HL-60/S4 treated with phorbol 12-myristate 13-acetate at 8.2 ng/mL for 4 days and 3 days (cell line): ENCODE data around the gene METTL24.

Experiments used
- in situ Hi-C: fragments of 300-500 bp; cut with MboI; formaldehyde crosslinking; loops from 2 replicates; pipeline ENCODE4 v1.15.0; 2022; ENCODE audit warnings: low sequenced_read_pairs

METTL24 gene

GRCh38 chr6:110340392-110340965 lies 17.7 kb downstream of the METTL24 start:
- in situ Hi-C loops, result no loop called here

- in situ Hi-C loops, result no loop called here
These were observed 19.2 kb downstream of the METTL24 start for GRCh38 chr6:110338820-110339470.

- in situ Hi-C loops, result no loop called here
These were observed 20.7 kb downstream of the METTL24 start for GRCh38 chr6:110337486-110337885.

GRCh38 chr6:110334423-110335180 lies 23.5 kb downstream of the METTL24 start:
- in situ Hi-C loops, result no loop called here

GRCh38 chr6:110332281-110332680 lies 25.9 kb downstream of the METTL24 start:
- in situ Hi-C loops, result no loop called here

GRCh38 chr6:110331816-110332215 lies 26.3 kb downstream of the METTL24 start:
- in situ Hi-C loops, result no loop called here

- in situ Hi-C loops, result no loop called here
These were observed 26.8 kb downstream of the METTL24 start for GRCh38 chr6:110331390-110331789.

GRCh38 chr6:110329714-110330436 lies 28.3 kb downstream of the METTL24 start:
- in situ Hi-C loops, result no loop called here

GRCh38 chr6:110329348-110329713 lies 28.8 kb downstream of the METTL24 start:
- in situ Hi-C loops, result no loop called here

GRCh38 chr6:110328259-110328658 lies 29.9 kb downstream of the METTL24 start:
- in situ Hi-C loops, result no loop called here

- in situ Hi-C loops, result no loop called here
These were observed 30.8 kb downstream of the METTL24 start for GRCh38 chr6:110327391-110327790.

GRCh38 chr6:110326609-110327008 lies 31.5 kb downstream of the METTL24 start:
- in situ Hi-C loops, result no loop called here

- in situ Hi-C loops, result no loop called here
These were observed 32.1 kb downstream of the METTL24 start for GRCh38 chr6:110326057-110326456.

- in situ Hi-C loops, result no loop called here
These were observed 33.0 kb downstream of the METTL24 start for GRCh38 chr6:110325197-110325596.

- in situ Hi-C loops, result no loop called here
These were observed 33.6 kb downstream of the METTL24 start for GRCh38 chr6:110324548-110324947.

- in situ Hi-C loops, result no loop called here
These were observed 34.9 kb downstream of the METTL24 start for GRCh38 chr6:110323258-110323657.

- in situ Hi-C loops, result no loop called here
These were observed 35.3 kb downstream of the METTL24 start for GRCh38 chr6:110322874-110323242.

GRCh38 chr6:110322151-110322873 lies 35.8 kb downstream of the METTL24 start:
- in situ Hi-C loops, result no loop called here

GRCh38 chr6:110320307-110320706 lies 37.8 kb downstream of the METTL24 start:
- in situ Hi-C loops, result no loop called here

- in situ Hi-C loops, result no loop called here
These were observed 38.3 kb downstream of the METTL24 start for GRCh38 chr6:110319843-110320242.

GRCh38 chr6:110319381-110319780 lies 38.8 kb downstream of the METTL24 start:
- in situ Hi-C loops, result no loop called here
